ENCODE results near the gene CLCF1.
"Not testable (repeated sequence)": the region's sequence is repeated elsewhere in the genome, so short reads cannot be mapped to it uniquely, and the experiment has no call there.

Gene CLCF1

DNA sequence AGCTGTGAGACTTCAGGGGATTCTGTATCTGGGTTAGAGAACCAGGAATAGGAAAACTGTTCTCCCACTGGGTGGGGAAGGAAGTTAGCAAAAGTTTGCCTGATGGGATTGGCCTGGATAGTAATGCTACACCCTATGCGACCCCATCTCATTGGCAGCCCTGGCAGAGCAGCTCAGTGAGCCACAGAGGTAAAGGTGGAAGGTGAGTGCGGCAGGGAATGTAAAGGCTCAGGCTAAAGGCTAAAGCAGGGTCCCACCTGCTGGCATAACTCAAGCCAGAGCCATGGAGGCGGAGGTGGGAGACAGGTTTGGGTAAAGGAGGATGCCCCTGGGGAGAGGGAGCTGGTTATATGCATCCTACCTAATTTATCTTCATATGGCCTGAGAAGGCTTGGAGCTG lies 51.3 kb downstream of the CLCF1 start:
- no peak for DNase-seq (ENCODE audit: low spot score)

DNA sequence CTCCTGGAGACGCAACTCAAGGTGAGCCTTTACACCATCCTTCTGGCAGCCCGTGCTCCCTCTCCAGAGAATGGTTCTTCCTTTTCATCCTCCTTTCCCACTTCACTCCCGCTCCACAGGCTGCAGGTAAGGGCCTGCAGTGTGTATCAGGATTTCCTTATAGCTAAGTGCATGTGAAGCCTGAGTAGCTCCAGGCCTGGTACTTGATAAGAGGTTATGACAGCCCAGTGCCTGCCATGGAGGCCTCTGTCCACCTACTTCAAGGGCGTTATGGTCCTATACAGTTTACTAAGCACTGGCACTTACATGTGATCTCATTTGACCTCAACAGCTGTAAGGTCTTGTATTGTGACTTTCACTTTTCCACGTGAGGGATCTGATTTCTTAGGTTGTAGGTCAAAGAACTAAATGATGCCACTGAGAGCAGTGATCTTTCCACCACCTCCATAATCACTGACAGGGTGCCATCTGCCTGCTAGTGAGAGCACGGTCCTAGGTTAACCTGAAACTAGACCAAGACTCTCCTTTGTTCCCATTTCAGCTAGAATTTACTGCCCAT lies 52.0 kb downstream of the CLCF1 start:
- DNase-seq (ENCODE audit: low spot score): no peak

DNA sequence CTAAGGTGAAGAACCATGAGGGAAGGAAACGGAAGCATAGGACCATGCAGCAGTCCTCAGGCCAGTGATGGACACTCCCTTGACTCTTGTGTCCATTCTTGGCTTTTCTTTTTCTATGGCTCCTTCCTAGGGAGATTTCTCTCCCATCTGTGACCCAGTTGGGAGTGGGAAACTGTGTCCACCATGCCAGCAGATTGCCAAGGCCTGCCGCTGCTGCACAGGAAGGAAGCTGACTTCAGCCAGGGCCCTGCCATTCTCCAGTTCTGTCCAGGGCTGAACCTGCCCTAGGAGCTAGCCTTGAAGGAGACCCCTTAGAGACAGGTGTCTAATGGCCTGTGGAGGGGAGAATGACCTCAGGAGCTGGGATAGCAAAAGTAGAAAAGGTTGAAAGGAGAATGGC lies 52.7 kb downstream of the CLCF1 start:
- no peak for DNase-seq (ENCODE audit: low spot score)

DNA sequence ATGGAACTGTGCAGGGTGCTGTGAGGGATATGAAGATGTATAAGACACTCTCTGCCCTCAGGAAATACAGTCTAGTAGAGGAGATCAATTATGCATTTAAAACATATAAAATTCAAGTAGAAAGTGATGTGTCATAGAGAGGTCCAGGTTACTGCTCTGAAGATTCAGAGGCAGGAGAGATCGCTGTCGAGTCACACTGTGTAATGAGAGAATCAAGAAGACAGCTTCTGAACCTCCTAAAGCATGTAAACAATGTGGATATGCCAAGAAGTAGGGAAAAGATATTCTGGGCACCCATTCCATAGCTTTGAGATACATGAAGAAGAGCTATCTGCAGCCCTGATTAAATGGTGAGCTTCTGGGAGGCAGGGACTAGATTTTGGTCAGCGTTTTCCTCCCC lies 53.4 kb downstream of the CLCF1 start:
- no peak for DNase-seq (ENCODE audit: low spot score)

DNA sequence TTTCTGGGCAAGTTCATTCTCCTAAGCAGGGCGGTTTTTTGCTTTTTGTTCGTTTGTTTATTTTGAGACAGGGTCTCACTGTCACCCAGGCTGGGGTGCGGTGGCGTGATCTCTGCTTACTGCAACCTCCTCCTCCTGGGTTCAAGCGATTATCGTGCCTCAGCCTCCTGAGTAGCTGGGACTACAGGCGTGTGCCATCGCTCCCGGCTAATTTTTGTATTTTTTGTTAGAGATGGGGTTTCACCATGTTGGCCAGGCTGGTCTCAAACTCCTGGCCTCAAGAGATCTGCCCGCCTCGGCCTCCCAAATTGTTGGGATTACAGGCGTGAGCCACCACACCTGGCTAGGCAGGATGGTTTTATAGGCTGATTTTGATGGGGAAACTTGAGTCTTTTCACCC lies 54.5 kb downstream of the CLCF1 start:
- not testable (repeated sequence) for DNase-seq (ENCODE audit: low spot score)

DNA sequence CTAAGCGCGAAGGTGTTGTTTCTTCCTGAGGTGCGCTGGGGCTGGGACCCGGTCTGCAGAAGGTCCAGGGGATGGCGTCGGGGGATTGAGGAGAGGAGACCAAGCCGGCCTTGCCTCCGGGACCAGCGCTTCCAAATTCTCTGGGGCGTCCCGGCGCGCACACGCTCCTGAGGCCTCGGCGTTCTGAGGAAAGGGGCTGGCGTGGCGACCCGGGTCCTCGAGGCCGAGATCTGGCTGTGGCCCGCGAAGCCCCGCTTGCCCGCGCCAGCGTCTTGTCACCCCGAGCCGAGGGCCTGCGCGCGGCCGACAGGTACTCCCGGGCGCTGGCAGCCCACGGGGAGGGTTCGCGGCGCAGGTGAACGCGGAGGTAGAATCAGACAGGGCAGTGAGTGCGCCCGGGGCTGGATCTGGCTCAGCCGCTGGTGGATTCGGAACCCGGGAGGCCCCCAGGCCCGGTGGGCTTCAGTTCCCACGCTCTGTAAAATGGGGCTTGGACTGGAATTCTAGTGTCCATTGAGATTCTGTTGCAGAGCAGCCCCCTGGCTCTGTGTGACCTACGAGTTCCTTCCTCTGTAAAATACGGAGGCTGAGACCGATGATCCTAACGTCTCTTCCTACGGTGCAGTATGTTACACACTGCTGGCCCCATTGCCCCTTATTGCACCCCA lies 55.4 kb downstream of the CLCF1 start:
- DNase-seq (ENCODE audit: low spot score): peak; percentile 56

DNA sequence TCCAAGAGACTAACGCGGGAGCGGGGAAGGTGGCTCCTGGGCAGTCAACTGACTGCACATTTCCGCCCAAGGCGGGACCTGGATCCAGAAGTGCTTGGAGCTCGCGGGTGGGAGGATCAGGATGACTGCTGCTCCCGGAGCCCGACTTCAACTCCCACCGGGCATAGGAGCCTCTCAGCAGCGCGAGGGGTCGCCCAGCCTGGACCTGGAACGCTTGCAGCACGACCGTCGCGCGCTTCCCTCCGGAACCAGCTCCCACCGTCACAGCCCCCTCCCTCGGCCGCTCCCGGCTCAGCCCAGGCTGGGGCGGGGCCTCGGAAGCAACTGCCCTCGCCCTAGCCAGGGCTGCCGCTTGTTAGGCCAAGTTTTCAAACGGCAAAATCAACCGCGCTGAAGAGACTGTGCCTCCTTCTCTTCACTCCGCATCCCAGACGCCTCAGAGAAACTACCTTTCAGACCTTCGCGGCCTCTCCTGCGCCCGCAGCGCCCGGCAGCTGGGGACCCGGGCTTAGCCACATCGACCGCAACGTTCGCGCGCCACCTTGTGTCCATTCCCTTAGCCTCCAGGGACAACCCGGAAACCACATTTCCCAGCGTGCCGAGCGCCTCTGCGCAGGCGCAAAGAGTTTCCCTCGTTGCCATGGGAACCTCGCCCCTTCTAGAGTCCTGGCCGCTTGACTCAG lies 56.1 kb downstream of the CLCF1 start:
- DNase-seq (ENCODE audit: low spot score): peak; percentile 99

DNA sequence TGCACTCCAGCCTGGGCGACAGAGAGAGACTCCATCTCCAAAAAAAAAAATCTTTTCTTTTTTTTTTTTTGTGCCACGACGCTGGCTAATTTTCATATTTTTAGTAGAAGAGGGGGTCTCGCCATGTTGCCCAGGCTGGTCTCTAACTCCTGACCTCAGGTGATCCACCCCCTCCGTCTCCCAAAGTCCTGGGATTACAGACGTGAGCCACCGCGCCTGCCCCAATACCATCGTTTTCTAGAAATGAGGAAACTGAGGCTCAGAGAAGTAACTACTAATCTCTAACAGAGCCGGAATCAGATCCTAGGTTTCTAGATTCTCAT lies 56.6 kb downstream of the CLCF1 start:
- no peak for DNase-seq (ENCODE audit: low spot score)

DNA sequence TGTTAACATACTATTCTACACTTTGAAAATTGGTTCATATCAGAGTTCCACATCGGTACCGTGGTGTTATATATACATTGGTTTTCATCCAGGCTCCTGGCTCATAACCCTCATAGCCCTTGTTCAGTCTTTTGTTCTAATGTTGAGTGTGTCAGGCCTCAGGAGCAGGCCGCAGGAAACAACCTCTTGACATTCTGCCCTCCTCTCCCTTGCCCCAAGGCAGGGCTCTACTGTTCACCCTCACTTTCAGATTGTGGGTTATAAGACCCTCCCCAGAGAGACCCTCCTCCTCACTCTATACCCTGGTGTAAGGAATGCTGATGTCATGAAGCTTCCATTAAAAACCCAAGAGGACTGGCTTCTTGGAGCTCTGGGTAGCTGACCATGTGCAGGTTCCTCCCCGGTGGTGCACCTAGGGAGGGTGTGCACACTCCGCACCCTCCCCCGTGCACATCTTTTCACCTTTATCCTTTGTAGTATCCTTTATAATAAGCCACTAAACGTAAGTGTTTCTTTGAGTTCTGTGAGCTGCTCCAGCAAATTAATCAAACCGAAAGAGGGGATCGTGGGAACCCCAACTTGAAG lies 58.0 kb downstream of the CLCF1 start:
- DNase-seq (ENCODE audit: low spot score): no peak

DNA sequence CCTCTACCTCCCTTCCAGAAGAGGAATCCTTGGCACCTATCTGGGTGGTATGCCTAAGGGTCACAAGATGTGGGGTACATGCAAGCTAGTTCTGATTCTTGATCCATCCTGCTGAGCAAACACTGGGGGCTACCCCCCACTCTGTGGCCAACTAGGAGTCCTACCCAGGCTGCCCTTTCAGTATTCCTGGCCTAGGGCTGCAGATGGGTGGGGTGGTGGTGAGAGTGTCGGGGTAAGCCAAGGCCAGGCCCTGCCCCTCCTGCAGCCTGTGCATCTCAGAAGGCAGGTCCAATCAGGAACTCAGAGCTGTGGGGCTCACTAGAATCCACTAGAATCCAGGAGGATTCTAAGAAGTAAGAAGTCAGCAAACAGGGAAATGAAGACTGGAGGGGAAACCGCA lies 59.2 kb downstream of the CLCF1 start:
- no peak for DNase-seq (ENCODE audit: low spot score)
